Type B pancreatic cell (in vitro differentiated cells): ENCODE measurements around the gene TXNDC15. TPM values are rescaled to one million over a fixed set of nuclear protein-coding genes. Genes with fewer than 3 reads are reported as not detected.

Source experiments
- DNase-seq: peaks from one replicate; pipeline ENCODE4 v3.0.0; 2021; ENCODE audit warnings: mixed read lengths; ENCODE audit not compliant: unreplicated experiment; ENCODE audit errors: extremely low spot score
- H3K27ac Mint-ChIP-seq: 2 replicates; pipeline ENCODE4 v1.8.0; 2021; ENCODE audit warnings: mild to moderate bottlenecking, mixed read lengths
- H3K27me3 Mint-ChIP-seq: 2 replicates; pipeline ENCODE4 v1.8.0; 2021; ENCODE audit warnings: mixed read lengths
- H3K36me3 Mint-ChIP-seq: 2 replicates; pipeline ENCODE4 v1.8.0; 2021; ENCODE audit warnings: mixed read lengths
- H3K4me1 Mint-ChIP-seq: one replicate; pipeline ENCODE4 v1.8.0; 2021; ENCODE audit warnings: mixed read lengths; ENCODE audit not compliant: unreplicated experiment
- H3K4me3 Mint-ChIP-seq: 2 replicates; pipeline ENCODE4 v1.8.0; 2021; ENCODE audit warnings: mild to moderate bottlenecking, mixed read lengths
- H3K9me3 Mint-ChIP-seq: 2 replicates; pipeline ENCODE4 v1.8.0; 2021; ENCODE audit warnings: mixed read lengths
- microRNA-seq: library from miRNA; unstranded; fragments of <30 nt; microRNA quantifications from one replicate; pipeline ENCODE4, GENCODE V29; 2020
- total RNA-seq: library from RNA; stranded (reverse); gene quantifications from 2 replicates; pipeline ENCODE4 v1.2.1, GENCODE V29; 2021; ENCODE audit warnings: low replicate concordance
- TF ChIP-seq, protein P1 (sequence below): fragments of 200-600 bp; sonication (generic); conservative IDR thresholded peaks from 2 replicates; pipeline ENCODE4 v1.5.0; 2021; ENCODE audit warnings: antibody characterized with exemption, mild to moderate bottlenecking

TXNDC15 gene
- total RNA-seq, 1 donor from 2014 or later: 41.3 TPM

DNA sequence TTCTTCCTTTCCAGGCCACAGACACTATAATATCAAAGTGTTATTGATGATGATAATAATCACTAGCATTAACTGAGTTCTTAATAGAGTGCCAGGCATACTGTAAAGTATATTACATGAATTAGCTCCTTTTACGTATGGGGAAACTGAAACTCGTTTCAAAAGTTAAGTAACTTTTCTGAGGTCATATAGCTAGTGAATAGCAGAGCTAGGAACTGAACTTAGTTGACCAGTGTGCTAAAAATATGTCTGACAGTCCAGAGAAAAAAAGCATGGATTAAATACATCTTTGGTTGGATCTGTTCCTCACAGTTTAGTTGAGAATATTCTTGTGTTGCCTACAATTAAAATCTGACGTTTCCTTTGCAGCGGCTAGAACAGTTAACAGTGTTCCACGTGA lies 75.1 kb downstream of the TXNDC15 start:
- Mint-ChIP-seq H3K27ac (no peak overlapping the region), H3K27me3 (no peaks in the 10 kb centered on the region), H3K4me3 (no peak overlapping the region), H3K9me3 (no peaks in the 10 kb centered on the region), H3K4me1 (peaks cover 5% of the 10 kb centered on the region), H3K36me3 (peaks cover 3% of the 10 kb centered on the region)
- no peak for DNase-seq
- TF ChIP-seq, protein P1, sequence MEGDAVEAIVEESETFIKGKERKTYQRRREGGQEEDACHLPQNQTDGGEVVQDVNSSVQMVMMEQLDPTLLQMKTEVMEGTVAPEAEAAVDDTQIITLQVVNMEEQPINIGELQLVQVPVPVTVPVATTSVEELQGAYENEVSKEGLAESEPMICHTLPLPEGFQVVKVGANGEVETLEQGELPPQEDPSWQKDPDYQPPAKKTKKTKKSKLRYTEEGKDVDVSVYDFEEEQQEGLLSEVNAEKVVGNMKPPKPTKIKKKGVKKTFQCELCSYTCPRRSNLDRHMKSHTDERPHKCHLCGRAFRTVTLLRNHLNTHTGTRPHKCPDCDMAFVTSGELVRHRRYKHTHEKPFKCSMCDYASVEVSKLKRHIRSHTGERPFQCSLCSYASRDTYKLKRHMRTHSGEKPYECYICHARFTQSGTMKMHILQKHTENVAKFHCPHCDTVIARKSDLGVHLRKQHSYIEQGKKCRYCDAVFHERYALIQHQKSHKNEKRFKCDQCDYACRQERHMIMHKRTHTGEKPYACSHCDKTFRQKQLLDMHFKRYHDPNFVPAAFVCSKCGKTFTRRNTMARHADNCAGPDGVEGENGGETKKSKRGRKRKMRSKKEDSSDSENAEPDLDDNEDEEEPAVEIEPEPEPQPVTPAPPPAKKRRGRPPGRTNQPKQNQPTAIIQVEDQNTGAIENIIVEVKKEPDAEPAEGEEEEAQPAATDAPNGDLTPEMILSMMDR: no peak

Small RNAs within 50 kb of the gene (microRNA-seq; reads per million reads assigned to microRNA genes)
- gene MIR4461: not detected

Other genes with a start within 250 kb of the TXNDC15 start
- gene SAR1B, start 241.5 kb upstream of the TXNDC15 start, total RNA-seq: 56.9 and 67.5 TPM in 2 replicates
- gene SEC24A, start 225.6 kb upstream of the TXNDC15 start, total RNA-seq: 27.5 and 37.2 TPM in 2 replicates
- gene CAMLG, start 135.8 kb upstream of the TXNDC15 start, total RNA-seq: 30.5 and 39.4 TPM in 2 replicates
- 46.0 and 66.3 TPM in 2 replicates for gene DDX46, start 115.6 kb upstream of the TXNDC15 start, total RNA-seq
- 43.7 and 62.9 TPM in 2 replicates for gene C5orf24, start 28.4 kb upstream of the TXNDC15 start, total RNA-seq
- gene PCBD2, start 30.8 kb downstream of the TXNDC15 start, total RNA-seq: 10.4 and 10.5 TPM in 2 replicates
- gene CATSPER3, start 93.5 kb downstream of the TXNDC15 start, total RNA-seq: 0.22 and 0.74 TPM in 2 replicates
- gene PITX1, start 159.9 kb downstream of the TXNDC15 start, total RNA-seq: 6.3 and 13.4 TPM in 2 replicates